SU-DHL-6 (cell line): Measurements from ENCODE around the gene SLC17A9.

Experiments used
- H2AFZ ChIP-seq: fragments of 200-600 bp; sonication (generic); 2 replicates; pipeline ENCODE4 v1.6.1; 2014; ENCODE audit warnings: low read depth, mild to moderate bottlenecking, moderate library complexity, mixed read lengths, antibody characterized with exemption, low read length; ENCODE audit not compliant: severe bottlenecking
- H3F3A ChIP-seq: fragments of 200-600 bp; shearing (Covaris generic); 2 replicates; pipeline ENCODE4 v1.6.0; 2016; ENCODE audit warnings: antibody characterized with exemption, mild to moderate bottlenecking; ENCODE audit not compliant: insufficient read depth
- H3K27ac ChIP-seq: fragments of 200-600 bp; sonication (generic); 2 replicates; pipeline ENCODE4 v1.5.1; 2016; ENCODE audit warnings: low read depth, mild to moderate bottlenecking, low read length, moderate library complexity, mixed read lengths
- H3K27me3 ChIP-seq: fragments of 200-600 bp; sonication (generic), shearing (Covaris generic); 2 replicates; pipeline ENCODE4 v1.6.0; 2014; ENCODE audit warnings: mild to moderate bottlenecking, low read length
- H3K36me3 ChIP-seq: fragments of 200-600 bp; sonication (generic); 2 replicates; pipeline ENCODE4 v1.6.1; 2014; ENCODE audit warnings: mild to moderate bottlenecking, low read length, mixed read lengths
- H3K4me2 ChIP-seq: fragments of 300-600, 200-600 bp; shearing (Covaris generic), sonication (generic); 2 replicates; pipeline ENCODE4 v1.6.0; 2014; ENCODE audit warnings: low read length, low read depth, mild to moderate bottlenecking; ENCODE audit not compliant: poor library complexity, severe bottlenecking
- H3K4me3 ChIP-seq: fragments of 200-600 bp; sonication (generic); 2 replicates; pipeline ENCODE4 v1.5.1; 2014; ENCODE audit warnings: antibody characterized with exemption, low read length, mild to moderate bottlenecking, mixed read lengths; ENCODE audit not compliant: insufficient read depth, poor library complexity, severe bottlenecking
- H3K79me2 ChIP-seq: fragments of 200-600 bp; sonication (generic); 2 replicates; pipeline ENCODE4 v1.6.1; 2014; ENCODE audit warnings: mild to moderate bottlenecking, low read length, moderate library complexity; ENCODE audit not compliant: insufficient read depth
- H3K9ac ChIP-seq: fragments of 200-600 bp; sonication (generic); 2 replicates; pipeline ENCODE4 v1.7.0; 2014; ENCODE audit warnings: mild to moderate bottlenecking, low read length
- H3K9me2 ChIP-seq: fragments of 200-600 bp; sonication (generic); replicated peaks from 2 replicates; pipeline ENCODE4 v1.6.1; 2014; ENCODE audit warnings: low read length; ENCODE audit not compliant: insufficient read depth
- H3K9me3 ChIP-seq: fragments of 200-600 bp; sonication (generic); 2 replicates; pipeline ENCODE4 v1.6.1; 2014; ENCODE audit warnings: low read length, mixed read lengths; ENCODE audit not compliant: insufficient read depth
- H4K20me1 ChIP-seq: fragments of 200-600 bp; sonication (generic); 2 replicates; pipeline ENCODE4 v1.6.1; 2014; ENCODE audit warnings: low read depth, mild to moderate bottlenecking, antibody characterized with exemption, low read length, moderate library complexity, mixed read lengths
- CTCF ChIP-seq: fragments of 200-600 bp; sonication (generic); IDR thresholded peaks from one replicate; pipeline ENCODE4 v1.5.1; 2017; ENCODE audit warnings: antibody characterized with exemption, mild to moderate bottlenecking, low read length, moderate library complexity; ENCODE audit not compliant: insufficient read depth, poor library complexity, severe bottlenecking
- EZH2phosphoT487 ChIP-seq: fragments of 200-600 bp; sonication (generic), shearing (Covaris generic); conservative IDR thresholded peaks from 2 replicates; pipeline ENCODE4 v1.6.1; 2018; ENCODE audit warnings: mild to moderate bottlenecking, antibody characterized with exemption, low read length, moderate library complexity, mixed read lengths

The SLC17A9 gene

GRCh38 chr20:63005365-63005861 lies 52.9 kb downstream of the SLC17A9 start:
- no peak for TF ChIP-seq EZH2phosphoT487
- no peak for TF ChIP-seq CTCF
- Histone ChIP-seq H4K20me1 (no peaks in the 10 kb centered on the region), H3K9me3 (no peaks in the 10 kb centered on the region), H3K36me3 (no peaks in the 10 kb centered on the region), H3K27me3 (no peaks in the 10 kb centered on the region), H3K9ac (no peak overlapping the region), H3F3A (no peaks in the 10 kb centered on the region), H3K4me2 (no peak overlapping the region), H3K4me3 (no peak overlapping the region), H2AFZ (no peak overlapping the region), H3K79me2 (no peaks in the 10 kb centered on the region), H3K27ac (no peak overlapping the region), H3K9me2 (no peaks in the 10 kb centered on the region)

GRCh38 chr20:63005862-63006539 lies 53.5 kb downstream of the SLC17A9 start:
- Histone ChIP-seq H3K9me3 (no peaks in the 10 kb centered on the region), H3K27ac (no peak overlapping the region), H3F3A (no peaks in the 10 kb centered on the region), H3K9me2 (no peaks in the 10 kb centered on the region), H4K20me1 (no peaks in the 10 kb centered on the region), H3K9ac (no peak overlapping the region), H3K27me3 (no peaks in the 10 kb centered on the region), H3K4me2 (no peak overlapping the region), H2AFZ (no peak overlapping the region), H3K36me3 (no peaks in the 10 kb centered on the region), H3K4me3 (no peak overlapping the region), H3K79me2 (no peaks in the 10 kb centered on the region)
- TF ChIP-seq EZH2phosphoT487 (no peak), CTCF (no peak)

- H3K27ac ChIP-seq = no peak within 1 kb of the TSS
- no peaks in the 10 kb centered on the region for H3K27me3 ChIP-seq
- no peaks in the 10 kb centered on the region for H3K79me2 ChIP-seq
- no peaks in the 10 kb centered on the region for H3F3A ChIP-seq
- H3K4me2 ChIP-seq = no peak within 1 kb of the TSS
- TF ChIP-seq CTCF (no peak), EZH2phosphoT487 (no peak)
- no peak within 1 kb of the TSS for H2AFZ ChIP-seq
- no peaks in the 10 kb centered on the region for H3K36me3 ChIP-seq
- H4K20me1 ChIP-seq = no peaks in the 10 kb centered on the region
- H3K9me3 ChIP-seq = no peaks in the 10 kb centered on the region
- no peak within 1 kb of the TSS for H3K9ac ChIP-seq
- H3K4me3 ChIP-seq = no peak within 1 kb of the TSS
- no peaks in the 10 kb centered on the region for H3K9me2 ChIP-seq
These were observed 54.2 kb downstream of the SLC17A9 start, which contains the start of gene BHLHE23 for GRCh38 chr20:63006540-63007359. TSS of gene BHLHE23 (minus strand) at chr20:63006964. CDS start at chr20:63006774, 190 bp downstream.
